PFSK-1 (cell line): Measurements from ENCODE around the gene FBXL2.

Experiments
- FOXP2 ChIP-seq: optimal IDR thresholded peaks from 2 replicates; pipeline ENCODE3; 2011; ENCODE audit warnings: borderline replicate concordance, control low read depth, inconsistent platforms; ENCODE audit not compliant: insufficient read depth; ENCODE audit errors: extremely low read length, extremely low read depth
- POLR2AphosphoS5 ChIP-seq: IDR thresholded peaks from 2 replicates; pipeline ENCODE4 v1.6.1; 2012; ENCODE audit warnings: low read depth, mild to moderate bottlenecking, control low read depth, low read length, moderate library complexity
- REST ChIP-seq, 2 experiments: IDR thresholded peaks; 2 replicates each; pipeline versions ENCODE4 v1.6.1 to v1.8.0; 2011 to 2012; ENCODE audit warnings: low read depth in 2 of 2, low read length in 2 of 2, control low read depth in 1 of 2, inconsistent platforms in 1 of 2, mild to moderate bottlenecking in 1 of 2, moderate library complexity in 1 of 2; ENCODE audit not compliant: insufficient read depth in 1 of 2
- SIN3A ChIP-seq: IDR thresholded peaks from 2 replicates; pipeline ENCODE4 v1.6.1; 2012; ENCODE audit warnings: mild to moderate bottlenecking, low read length, moderate library complexity, borderline replicate concordance; ENCODE audit not compliant: insufficient read depth
- TAF1 ChIP-seq: IDR thresholded peaks from 2 replicates; pipeline ENCODE4 v1.6.1; 2012; ENCODE audit warnings: low read length, control low read depth, borderline replicate concordance; ENCODE audit not compliant: insufficient read depth

Gene FBXL2

GRCh38 chr3:33403756-33404155, 126.5 kb downstream of the FBXL2 start:
- TF ChIP-seq FOXP2 (no peak), POLR2AphosphoS5 (no peak), SIN3A (no peak), TAF1 (no peak), REST (IDR thresholded peaks at IDR 0.05; ENCODE audit: insufficient read depth in 1 of 2, low read depth in 2 of 2, low read length in 2 of 2) (no peak)

- TF ChIP-seq REST (IDR thresholded peaks at IDR 0.05; ENCODE audit: insufficient read depth in 1 of 2, low read depth in 2 of 2, low read length in 2 of 2), result no peak
- no peak for TF ChIP-seq POLR2AphosphoS5
- TF ChIP-seq SIN3A, result no peak
Measured at GRCh38 chr3:33417066-33417673, 139.9 kb downstream of the FBXL2 start.

GRCh38 chr3:33419948-33420347, 142.7 kb downstream of the FBXL2 start:
- no peak for TF ChIP-seq TAF1
- no peak for TF ChIP-seq REST (IDR thresholded peaks at IDR 0.05; ENCODE audit: insufficient read depth in 1 of 2, low read depth in 2 of 2, low read length in 2 of 2)
- TF ChIP-seq FOXP2, result no peak
- no peak for TF ChIP-seq POLR2AphosphoS5
- TF ChIP-seq SIN3A, result no peak

GRCh38 chr3:33420966-33421365, 143.7 kb downstream of the FBXL2 start:
- TF ChIP-seq REST (IDR thresholded peaks at IDR 0.05; ENCODE audit: insufficient read depth in 1 of 2, low read depth in 2 of 2, low read length in 2 of 2), result no peak

GRCh38 chr3:33424606-33425452, 147.6 kb downstream of the FBXL2 start:
- TF ChIP-seq REST (IDR thresholded peaks at IDR 0.05; ENCODE audit: insufficient read depth in 1 of 2, low read depth in 2 of 2, low read length in 2 of 2) (no peak), SIN3A (no peak), FOXP2 (no peak), TAF1 (no peak), POLR2AphosphoS5 (no peak)
